ES-I3 (cell line): ENCODE results near the gene ATG5.

Experiments
- H3K36me3 ChIP-seq: 2 replicates; pipeline ENCODE4 v1.6.1; 2013; ENCODE audit warnings: mild to moderate bottlenecking, low read length, control low read depth, moderate library complexity; ENCODE audit not compliant: insufficient read depth
- H3K4me1 ChIP-seq: 2 replicates; pipeline ENCODE4 v1.6.1; 2013; ENCODE audit warnings: mild to moderate bottlenecking, control low read depth, low read length; ENCODE audit not compliant: insufficient read depth
- H3K9ac ChIP-seq: 2 replicates; pipeline ENCODE4 v1.6.1; 2013; ENCODE audit warnings: low read depth, mild to moderate bottlenecking, low read length, moderate library complexity
- H3K9me3 ChIP-seq: 2 replicates; pipeline ENCODE4 v1.6.1; 2013; ENCODE audit warnings: mild to moderate bottlenecking, low read length, moderate library complexity; ENCODE audit not compliant: control insufficient read depth, insufficient read depth

Gene ATG5

DNA sequence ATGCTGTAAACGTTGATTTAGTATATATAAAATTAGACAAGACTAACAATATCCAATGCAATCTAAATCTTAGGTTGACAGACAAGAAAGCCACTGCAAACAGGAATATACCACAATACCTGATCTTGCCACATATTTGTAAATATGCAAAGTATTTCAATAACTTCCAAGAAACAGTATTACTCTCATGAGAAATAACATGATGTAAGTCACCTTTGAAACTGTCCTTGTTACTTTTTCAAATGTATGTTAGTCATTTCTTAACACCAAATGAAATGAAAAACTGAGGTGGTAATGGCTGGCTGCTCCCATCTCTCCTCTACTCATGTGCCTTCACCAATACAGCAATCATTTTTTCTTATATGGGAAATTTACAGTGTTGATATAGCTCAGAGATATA is 118.7 kb downstream of the ATG5 start:
- no peaks in the 10 kb centered on the region for H3K9me3 ChIP-seq
- H3K36me3 ChIP-seq = no peaks in the 10 kb centered on the region
- no peaks in the 10 kb centered on the region; the same call in 1 of the 2 replicates for H3K4me1 ChIP-seq
- H3K9ac ChIP-seq = no peak overlapping the region

DNA sequence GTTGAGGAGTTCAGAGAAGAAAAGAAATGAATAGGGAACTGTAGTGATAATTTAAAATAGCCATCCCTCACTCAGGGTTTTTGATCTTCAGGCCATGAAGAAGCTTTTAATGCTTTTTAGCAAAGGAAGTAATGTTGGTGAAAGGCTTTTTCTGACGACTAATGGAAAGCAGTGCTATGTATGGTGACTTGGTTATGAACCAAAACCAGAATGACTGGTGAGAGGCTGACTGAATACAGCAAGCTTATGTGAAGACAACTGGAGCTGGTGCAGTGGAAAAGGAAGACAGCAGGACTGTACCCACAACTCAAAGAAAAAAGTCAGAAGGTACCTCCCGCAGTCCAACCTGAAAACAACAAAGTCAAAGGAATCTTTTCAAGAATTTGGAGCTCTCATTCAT is 120.6 kb downstream of the ATG5 start:
- H3K9me3 ChIP-seq = no peaks in the 10 kb centered on the region
- H3K4me1 ChIP-seq = no peaks in the 10 kb centered on the region; the same call in 1 of the 2 replicates
- peaks cover 3% of the 10 kb centered on the region; the same call in 1 of the 2 replicates for H3K36me3 ChIP-seq
- H3K9ac ChIP-seq = no peak overlapping the region

DNA sequence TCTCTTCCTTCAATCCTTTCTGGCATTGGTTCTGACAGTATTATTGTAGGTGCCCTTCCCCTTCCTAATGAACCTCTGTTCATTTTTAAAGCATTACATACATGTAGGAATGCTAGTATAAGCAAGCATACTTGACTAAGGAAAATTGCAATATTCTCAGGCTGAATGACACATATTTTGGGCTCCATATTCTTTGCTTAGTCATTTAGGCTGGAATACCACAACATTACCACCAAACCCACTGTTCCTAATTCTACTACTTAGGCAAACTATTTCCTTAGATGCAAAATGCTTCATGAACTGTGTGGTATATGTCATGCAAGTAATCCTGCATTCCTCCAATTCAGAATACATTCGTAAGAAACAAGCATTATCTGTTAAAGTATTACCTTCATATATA is 125.6 kb downstream of the ATG5 start:
- Histone ChIP-seq H3K4me1 (peaks cover 12% of the 10 kb centered on the region; the same call in 1 of the 2 replicates), H3K36me3 (peaks cover 3% of the 10 kb centered on the region; the same call in 1 of the 2 replicates), H3K9ac (no peak overlapping the region), H3K9me3 (no peaks in the 10 kb centered on the region)

DNA sequence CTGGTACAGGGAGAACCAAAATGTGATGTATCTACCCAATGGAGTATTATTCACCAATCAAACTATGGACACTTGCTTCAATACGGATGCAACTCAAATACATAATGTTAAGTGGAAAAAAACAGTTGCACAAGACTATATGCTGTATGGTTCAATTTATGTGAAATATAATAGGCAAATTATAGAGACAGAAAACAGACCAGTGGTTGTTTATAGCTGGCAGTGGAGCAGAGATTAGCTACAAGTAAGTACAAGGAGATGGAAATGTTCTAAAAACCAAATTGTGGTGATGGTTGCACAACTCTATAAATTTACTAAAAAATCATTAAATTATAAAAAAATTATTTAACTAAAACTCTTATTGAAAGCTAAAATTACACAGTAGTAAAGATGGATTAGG is 126.2 kb downstream of the ATG5 start:
- peaks cover 3% of the 10 kb centered on the region; the same call in 1 of the 2 replicates for H3K36me3 ChIP-seq
- H3K4me1 ChIP-seq = peaks cover 13% of the 10 kb centered on the region; the same call in 1 of the 2 replicates
- H3K9me3 ChIP-seq = no peaks in the 10 kb centered on the region
- H3K9ac ChIP-seq = no peak overlapping the region

DNA sequence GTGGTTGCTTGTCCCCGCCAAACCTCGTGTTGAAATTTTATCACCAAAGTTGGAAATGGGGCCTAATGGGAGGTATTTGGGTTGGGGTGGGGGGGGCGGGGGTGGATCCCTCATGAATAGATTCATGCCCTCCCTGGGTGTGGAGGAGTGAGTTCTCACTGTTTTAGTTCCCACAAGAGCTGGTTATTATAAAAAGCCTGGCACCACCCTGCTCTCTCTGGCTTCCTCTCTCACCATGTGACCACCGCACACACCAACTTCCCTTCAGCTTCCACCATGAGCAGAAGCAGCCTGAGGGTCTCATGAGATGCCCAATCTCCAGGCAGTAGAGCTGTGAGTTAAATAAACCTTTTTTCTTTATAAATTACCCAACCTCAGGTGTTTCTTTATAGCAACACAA is 128.1 kb downstream of the ATG5 start:
- Histone ChIP-seq H3K36me3 (peaks cover 3% of the 10 kb centered on the region; the same call in 1 of the 2 replicates), H3K4me1 (peaks cover 13% of the 10 kb centered on the region; the same call in 1 of the 2 replicates)

DNA sequence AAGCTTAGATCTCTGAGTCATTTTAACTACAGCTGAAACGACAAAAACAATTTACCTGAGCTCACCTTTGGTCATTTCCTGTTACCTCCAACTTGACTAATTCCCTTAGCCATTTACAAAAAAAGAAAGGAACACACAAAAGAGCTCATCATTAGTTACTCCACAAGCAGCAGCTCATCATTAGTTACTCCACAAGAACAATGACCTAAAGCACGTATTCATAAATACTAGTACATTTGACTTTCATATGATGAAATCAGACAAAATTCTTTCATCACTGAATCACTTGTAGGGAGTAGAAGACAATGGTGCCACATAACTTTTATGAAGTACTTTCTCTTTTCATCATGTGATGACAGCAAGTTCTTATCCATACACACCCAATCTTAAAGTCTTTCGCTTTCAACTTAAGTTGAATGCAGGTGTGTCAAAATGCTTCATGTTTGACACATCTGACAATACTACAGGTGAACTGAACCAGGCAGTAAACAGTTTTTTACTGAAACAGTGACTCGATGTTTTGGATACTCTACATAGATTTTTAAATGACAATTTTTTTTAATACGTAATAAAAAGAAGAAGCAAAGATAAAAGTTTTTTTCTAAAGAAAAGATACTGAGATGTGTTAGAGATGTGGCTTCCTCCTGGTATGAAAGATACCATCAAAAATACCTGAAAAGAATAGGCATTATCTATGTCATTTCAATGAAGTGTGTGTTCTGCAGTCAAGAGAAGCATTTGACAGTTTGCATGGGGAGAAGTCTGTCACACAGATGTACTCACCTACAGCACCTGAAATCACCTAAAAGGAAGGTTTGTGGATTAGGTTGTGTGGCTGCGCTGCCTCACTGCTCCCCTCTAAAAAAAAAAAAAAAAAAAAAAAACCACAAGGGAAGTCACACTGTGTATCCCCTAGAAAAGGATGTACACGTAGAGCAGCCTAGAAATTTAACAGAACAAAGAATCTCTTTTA is 130.3 kb downstream of the ATG5 start:
- Histone ChIP-seq H3K4me1 (peaks cover 13% of the 10 kb centered on the region; the same call in 1 of the 2 replicates), H3K9me3 (no peaks in the 10 kb centered on the region), H3K9ac (no peak overlapping the region), H3K36me3 (no peaks in the 10 kb centered on the region)

More for the DNA sequence above, 128.1 kb downstream of the ATG5 start:
- Histone ChIP-seq H3K9ac (no peak overlapping the region), H3K9me3 (no peaks in the 10 kb centered on the region)

DNA sequence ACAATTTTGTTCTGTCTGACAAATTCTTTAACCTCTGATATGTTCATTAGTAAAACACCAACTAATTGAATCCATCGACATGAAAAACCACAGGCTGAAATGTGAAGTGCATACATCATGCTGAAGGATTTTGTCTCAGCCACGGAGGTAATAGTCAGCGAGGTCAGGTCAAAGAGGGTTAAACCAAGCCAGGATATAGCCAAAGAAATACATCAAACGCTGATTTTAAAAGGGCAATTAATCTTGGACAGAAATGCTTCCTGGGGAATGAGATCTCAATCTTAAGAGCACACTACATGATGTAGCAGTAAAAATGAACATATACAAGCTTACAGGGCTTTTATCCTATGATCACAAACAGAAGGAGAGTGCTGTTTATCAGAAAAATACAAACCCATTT is 132.7 kb downstream of the ATG5 start:
- H3K36me3 ChIP-seq = no peaks in the 10 kb centered on the region
- H3K4me1 ChIP-seq = peaks cover 13% of the 10 kb centered on the region; the same call in 1 of the 2 replicates
- no peaks in the 10 kb centered on the region for H3K9me3 ChIP-seq
- H3K9ac ChIP-seq = no peak overlapping the region

DNA sequence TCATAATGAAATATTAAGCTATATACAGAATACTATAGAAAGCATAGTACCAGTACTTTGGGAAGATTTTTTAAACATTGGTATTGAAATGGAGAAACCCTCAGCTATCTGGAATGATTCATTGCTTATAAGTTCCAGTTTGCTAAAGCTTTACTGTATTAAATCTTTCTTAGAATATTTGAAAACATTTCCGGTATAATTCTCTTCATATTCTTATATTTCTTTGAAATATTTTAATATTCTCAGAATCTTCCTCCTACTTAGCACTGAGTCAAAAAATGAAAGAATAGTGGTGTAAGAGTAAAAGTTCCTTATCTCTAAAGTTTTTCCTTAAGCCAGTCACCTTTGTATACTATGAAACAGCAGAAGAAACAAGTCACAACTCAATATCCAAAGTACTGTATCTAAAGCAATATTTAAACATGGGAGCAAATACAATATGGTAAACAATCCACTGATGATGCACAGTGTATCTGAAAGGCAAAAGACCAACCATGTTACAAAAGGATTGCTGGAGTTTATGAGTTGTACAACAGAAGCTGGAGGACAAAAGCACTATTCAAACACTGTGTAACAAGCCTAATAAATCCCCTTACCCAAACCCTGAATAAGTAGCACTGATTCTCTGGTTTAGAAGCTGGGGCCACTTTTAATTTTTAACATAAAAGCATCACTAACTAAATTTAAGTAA is 137.3 kb downstream of the ATG5 start:
- Histone ChIP-seq H3K36me3 (no peaks in the 10 kb centered on the region), H3K9me3 (no peaks in the 10 kb centered on the region), H3K4me1 (no peaks in the 10 kb centered on the region), H3K9ac (no peak overlapping the region)

DNA sequence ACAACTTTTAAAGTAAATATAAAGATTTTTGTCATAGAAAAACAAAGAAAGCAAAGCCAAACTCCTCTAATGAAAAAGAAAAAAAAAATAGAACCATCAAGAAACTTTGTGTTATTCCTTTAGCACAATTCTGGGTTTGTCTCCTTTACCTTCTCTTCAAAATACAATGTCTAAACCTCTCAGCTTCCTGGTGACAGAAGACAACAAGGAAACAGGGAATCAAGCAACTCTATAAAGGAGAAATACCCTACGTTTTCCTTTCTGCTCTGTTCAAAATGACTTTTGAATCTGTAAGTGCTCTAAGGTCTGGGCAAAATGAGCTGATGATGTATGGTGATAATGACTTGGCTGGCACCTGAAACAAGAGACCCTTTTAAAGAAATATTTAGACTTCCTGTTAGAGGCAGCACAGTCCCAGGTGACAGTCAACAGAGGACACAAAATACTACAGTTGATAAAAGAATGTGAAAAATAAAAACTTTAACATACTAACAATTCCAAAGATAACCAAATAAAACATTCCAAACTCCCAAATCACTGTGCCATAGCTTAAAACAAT is 138.1 kb downstream of the ATG5 start:
- no peak overlapping the region for H3K9ac ChIP-seq
- H3K4me1 ChIP-seq = no peaks in the 10 kb centered on the region
- H3K36me3 ChIP-seq = no peaks in the 10 kb centered on the region
- no peaks in the 10 kb centered on the region for H3K9me3 ChIP-seq

DNA sequence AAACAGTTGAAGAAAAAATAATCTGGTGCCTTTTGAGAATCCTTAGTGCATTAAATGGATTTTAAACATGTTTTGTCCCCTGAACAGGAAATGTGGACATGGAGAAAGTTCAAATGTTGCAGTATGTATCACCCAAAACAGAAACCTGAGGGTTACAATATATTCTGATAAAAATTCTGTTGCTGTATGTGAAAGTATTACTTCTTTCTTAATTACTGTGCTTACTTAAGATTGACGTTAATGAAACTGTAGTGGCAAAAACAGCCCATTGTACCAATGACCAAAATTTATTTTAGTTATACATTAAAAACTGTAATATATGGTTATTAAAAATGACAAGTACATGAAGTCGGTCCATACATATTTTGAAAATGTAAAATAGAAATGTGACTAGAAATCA is 138.8 kb downstream of the ATG5 start:
- H3K9ac ChIP-seq = no peak overlapping the region

DNA sequence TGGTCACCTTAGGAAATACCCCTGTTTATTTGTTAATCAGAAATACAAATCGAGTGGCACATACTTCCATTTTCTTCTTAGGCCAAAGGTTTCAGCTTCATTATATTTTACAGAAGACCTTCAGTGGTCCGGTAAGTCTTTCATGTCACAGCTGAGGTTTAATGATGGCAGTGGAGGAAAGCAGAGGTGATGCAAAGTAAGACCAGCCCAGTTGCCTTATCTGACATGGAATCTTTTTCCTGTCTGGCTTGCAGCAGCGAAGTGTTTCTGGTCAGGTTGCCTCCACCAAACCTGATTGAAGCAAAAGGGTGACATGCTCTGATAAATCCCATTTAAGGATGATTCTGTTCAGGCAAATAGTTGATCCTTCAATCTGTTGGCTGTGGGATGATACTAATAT is 139.4 kb downstream of the ATG5 start:
- H3K4me1 ChIP-seq = no peaks in the 10 kb centered on the region
- no peaks in the 10 kb centered on the region for H3K36me3 ChIP-seq
- H3K9me3 ChIP-seq = no peaks in the 10 kb centered on the region
- no peak overlapping the region for H3K9ac ChIP-seq

More for the DNA sequence above, 138.8 kb downstream of the ATG5 start:
- Histone ChIP-seq H3K9me3 (no peaks in the 10 kb centered on the region), H3K4me1 (no peaks in the 10 kb centered on the region), H3K36me3 (no peaks in the 10 kb centered on the region)

DNA sequence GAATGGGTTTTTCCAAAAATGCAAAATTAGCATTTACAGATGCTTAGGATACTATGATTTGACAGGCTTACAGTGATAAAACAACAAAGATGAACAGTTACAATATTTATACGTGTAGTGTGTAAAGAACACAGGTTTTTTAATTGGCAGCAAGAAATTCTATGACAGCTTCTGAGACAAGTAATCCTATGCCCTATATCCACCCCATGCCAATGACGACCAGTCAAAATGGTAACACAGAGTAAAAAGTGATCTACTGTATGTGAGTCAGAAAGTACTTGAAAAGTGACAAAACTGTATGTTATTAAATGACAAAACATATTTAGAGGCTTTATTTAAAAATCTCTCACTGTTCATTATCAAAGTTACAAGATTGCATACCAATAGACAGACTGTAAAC is 139.9 kb downstream of the ATG5 start:
- no peaks in the 10 kb centered on the region for H3K36me3 ChIP-seq

DNA sequence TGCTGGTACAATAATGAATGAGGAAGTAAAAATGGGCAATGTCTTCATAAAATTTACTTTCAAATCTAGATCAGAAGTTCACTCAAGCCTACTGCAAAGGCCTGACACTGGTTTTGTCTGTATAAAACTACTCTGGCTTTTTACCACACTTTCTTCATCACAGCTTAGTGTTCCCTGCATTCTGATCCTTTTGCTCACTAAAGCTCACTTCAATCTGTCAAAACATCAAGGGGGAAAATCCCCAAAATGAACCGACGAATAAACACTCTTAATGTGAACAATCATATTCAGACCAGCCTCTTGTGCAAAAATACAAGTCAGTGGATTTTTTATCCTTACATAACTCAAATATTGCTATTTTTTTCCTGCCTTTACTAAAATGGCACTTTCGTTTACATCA is 140.9 kb downstream of the ATG5 start:
- Histone ChIP-seq H3K4me1 (no peaks in the 10 kb centered on the region), H3K9me3 (no peaks in the 10 kb centered on the region)

More for the DNA sequence above, 139.9 kb downstream of the ATG5 start:
- Histone ChIP-seq H3K9ac (no peak overlapping the region), H3K4me1 (no peaks in the 10 kb centered on the region), H3K9me3 (no peaks in the 10 kb centered on the region)

DNA sequence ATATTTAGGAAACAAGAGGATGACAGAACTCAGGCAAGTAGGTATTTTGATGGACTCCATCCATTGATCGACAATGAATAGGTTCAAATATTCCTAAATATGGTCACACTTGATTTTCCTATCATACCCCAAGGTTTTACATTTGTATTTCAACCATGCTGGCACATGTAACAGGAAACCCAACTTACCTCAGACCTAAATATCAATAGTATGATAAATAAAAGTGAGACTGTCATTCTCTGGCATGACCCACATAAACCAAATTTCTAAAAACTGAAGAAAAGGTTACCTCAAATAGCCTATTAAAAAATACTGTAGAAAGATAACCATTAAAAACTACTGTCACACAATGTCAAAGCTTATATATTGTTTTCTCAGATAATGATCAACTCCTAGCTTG is 142.1 kb downstream of the ATG5 start:
- Histone ChIP-seq H3K36me3 (no peaks in the 10 kb centered on the region), H3K9me3 (no peaks in the 10 kb centered on the region), H3K9ac (no peak overlapping the region), H3K4me1 (no peaks in the 10 kb centered on the region)

More for the DNA sequence above, 140.9 kb downstream of the ATG5 start:
- no peaks in the 10 kb centered on the region for H3K36me3 ChIP-seq
- no peak overlapping the region for H3K9ac ChIP-seq
